NOMO-1 treated with dmso at 0.1 percent for 144 hours (cell line): ENCODE results near the gene HIF1AN.
A peak's percentile ranks its signal among the peaks of the same experiment; 100 is the strongest.

ENCODE experiments used
- DNase-seq: peaks from one replicate; lab custom pipeline; 2025; ENCODE audit not compliant: unreplicated experiment; lab: John Stamatoyannopoulos, UW

Gene HIF1AN

DNA sequence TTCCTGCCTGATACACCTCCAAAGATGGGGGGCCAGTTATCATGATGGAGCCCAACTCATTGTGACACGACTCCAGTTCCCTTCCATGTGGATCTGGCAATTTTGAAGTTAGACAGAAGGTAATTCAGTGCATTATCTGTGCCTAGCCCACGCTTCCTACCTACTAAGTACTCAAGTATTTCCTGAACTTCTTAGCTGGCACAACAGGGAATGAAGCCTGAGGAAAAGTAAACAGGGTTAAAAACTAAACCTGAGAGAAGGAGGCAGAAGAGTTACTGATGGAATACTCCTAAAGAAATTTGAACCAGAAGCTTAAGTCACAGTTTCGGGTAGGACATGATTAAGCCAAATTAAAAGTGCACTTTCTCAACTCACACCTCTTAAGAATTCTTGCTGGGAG is 14.9 kb upstream of the HIF1AN start:
- no peak for DNase-seq

DNA sequence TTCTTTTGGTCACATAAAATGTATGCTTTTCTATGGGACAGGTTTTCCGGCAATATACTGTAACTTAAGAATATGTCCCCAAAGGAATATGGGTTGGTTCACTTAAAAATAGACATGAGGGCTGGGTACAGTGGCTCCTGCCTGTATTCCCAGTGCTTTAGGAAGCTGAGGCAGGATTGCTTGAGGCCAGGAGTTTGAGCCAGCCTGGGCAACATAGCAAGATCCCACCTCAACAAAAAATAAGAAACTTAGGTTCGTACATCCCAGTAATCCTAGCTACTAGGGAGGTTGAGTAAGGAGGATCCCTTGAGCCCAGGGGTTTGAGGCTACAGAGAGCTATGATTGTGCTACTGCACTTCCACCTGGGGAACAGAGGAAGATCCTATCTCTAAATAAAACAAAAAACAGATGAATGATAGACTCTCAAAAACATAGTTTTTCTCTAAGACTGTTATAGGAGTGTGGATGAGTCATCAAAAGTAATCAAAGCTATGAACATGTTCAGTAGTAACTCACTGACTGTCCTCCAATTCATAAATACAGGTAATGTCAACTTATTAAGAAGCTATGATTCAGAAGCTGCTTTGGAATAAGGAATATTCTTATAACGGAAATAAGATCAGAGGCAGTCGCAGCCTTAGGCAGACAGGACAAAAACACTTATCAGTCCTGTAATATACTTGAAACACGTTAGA is 13.5 kb upstream of the HIF1AN start:
- no peak for DNase-seq

DNA sequence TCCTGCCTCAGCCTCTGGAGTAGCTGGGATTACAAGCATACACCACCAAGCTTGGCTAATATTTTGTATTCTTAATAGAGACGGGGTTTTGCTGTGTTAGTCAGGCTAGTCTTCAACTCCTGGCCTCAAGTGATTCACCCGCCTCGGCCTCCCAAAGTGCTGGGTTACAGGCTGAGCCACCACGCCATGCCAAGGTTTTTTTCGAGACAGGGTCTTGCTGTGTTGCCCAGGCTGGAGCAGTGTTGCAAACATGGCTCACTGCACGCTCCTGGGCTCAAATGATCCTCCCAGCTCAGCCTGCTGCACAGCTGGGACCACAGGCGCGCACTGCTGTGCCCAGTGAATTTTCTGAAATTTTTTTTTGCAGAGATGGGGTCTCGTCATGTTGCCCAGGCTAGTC is 12.8 kb upstream of the HIF1AN start:
- DNase-seq, result no peak

DNA sequence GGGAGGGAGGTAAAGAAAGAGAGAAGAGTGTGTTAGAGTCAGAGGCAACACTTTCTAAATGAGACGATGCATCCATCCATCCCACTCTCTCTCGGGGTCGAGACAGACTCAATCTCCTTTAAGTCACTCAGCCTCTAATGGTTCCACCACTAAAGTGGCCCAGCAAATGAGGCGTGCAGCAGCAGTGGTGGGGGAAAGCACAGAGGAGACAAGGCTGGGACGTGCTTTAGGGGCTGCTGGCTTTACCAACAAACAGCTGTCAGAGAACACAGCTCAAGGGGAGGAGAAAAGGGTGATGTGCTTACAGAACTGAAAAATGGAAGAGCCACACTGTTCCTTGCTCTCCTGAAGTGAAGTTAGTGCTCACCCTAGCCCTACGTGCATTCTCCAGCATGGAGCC is 11.5 kb upstream of the HIF1AN start:
- DNase-seq, result no peak

DNA sequence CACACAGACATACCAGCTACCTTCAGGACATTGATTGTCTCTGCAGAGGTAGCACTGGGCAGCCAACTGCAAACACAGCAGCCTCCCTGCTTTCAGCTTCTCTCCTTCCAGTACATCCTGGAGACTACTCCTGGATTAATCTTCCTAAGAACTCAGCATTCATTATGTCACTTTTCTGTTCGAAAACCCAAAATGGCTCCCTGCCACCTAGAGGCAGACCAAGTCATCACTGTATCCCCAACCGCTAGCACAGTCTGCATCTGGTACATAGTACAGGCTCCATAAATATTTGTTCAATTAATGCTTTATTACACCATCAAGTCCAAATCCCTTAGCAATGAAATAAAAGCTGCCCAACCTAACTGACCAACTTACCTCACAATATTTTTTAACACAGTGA is 11.1 kb upstream of the HIF1AN start:
- no peak for DNase-seq

DNA sequence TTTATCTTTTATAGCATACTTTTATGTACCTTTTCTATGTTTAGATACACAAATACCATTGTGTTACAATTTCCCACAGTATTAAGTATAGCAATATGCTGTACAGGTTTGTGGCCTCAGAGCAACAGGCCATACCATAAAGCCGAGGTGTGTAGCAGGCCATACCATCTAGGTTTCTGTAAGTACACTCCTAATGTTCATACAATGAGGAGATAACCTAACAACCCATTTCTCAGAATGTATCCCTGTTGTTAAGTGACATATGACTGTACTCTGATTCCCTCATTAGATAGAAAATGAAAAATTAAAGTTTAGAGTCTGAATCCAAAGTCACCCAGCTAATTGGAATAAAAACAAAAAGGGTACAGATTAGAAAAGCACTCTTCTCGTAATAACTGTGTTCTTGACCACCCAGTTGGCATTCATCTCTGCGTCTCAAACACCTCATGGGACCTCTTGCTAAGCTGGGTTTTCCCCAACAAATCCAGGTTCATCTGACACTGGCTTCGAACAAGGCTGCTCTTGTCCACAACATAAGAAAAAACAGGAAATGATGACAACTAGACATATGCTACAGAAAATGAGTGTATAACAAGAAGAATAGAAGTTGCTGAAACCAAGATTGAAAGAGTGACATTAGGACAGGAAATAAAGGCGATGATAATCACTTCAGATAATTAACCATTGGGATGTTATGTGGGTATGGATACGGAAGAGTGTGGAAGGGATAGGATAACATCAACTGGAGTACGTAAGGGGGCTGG is 7.4 kb upstream of the HIF1AN start:
- no peak for DNase-seq

DNA sequence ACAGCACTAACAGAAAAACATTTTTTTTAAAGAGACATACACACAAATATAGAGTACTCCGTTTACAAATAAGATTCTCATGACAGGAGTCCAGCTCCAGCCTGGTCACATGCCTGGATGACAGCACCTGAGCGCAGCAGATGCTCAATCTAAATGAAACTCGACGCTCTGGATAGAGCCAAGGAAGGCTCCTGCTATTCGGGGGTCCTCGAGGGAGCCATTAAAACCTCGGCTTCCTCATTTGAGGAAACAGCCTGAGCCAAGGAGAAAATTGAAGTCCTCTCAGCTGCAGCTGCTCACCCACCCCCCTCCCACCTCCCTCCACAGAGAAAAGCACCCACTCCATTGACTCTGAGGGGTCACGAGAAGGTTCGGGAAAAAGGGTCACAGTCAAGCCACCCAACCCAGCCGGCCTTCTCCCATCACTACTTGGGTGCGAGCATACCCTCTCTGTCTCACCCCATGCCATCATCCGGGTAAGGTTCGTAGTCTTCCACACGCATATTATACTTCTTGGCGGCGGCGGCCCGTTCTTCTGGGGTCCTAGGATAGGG is 6.7 kb upstream of the HIF1AN start:
- DNase-seq, result no peak

DNA sequence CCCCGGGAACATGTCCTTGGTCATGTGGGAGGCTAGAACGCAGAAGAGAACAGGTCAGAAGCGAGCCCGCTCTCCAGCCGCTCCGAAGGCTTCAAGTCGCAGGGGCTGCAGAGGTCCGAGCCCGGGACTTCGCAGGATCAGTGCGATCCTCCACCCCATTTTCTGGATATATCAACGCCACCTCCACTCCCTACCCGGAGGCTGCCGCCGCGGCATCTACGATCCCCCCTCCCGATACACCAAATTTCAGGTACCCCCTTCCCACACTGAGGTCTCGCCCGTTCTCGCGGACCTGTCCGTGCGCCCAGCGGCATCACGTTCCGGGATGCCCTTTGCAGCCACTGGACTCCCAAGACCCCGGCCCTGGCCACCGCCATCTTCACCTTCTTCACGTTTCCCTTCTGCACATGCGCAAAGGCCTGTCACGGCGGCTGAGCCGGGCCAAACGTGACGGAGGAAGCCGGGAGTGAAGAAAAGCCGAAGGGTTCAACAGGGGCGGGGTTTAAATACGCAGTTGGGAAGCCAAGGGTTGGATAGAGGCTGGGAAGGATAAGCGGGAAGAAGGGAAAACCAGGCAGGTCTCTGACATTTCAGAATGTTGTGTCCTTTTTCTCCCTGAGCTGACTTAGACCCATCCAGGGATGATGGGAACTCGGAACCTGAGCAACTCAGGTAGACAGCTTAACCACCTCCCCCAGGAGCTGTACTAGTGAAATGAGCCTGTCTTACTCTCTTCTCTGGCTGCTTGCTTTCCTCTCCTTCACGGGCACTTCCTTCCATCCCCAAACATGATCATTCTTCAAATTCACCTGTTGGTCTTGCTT is 6.1 kb upstream of the HIF1AN start, which contains the start of gene NDUFB8:
Gene NDUFB8, minus strand, starts transcription at position 397 of the 824 bp plus-strand sequence. Its CDS starts 20 bp downstream, at position 377.
- DNase-seq, result peak; percentile 70

DNA sequence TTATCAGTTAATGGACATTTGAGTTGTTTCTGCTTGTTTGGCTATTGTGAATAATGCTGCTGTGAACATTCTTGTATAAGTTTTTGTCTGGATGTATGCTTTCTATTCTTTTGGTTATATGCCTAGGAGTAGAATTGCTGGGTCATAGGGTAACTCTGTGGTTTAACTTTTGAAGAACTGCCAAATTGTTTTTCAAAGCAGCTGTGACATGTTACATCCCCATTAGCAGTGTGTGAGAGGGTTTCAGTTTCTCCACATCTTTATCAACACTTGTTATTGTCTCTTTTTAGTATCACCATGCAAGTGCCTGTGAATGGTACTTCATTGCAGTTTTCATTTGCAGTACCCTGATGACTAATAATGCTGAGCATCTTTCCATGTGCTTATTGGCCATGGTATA is 4.0 kb upstream of the HIF1AN start:
- DNase-seq, result no peak

DNA sequence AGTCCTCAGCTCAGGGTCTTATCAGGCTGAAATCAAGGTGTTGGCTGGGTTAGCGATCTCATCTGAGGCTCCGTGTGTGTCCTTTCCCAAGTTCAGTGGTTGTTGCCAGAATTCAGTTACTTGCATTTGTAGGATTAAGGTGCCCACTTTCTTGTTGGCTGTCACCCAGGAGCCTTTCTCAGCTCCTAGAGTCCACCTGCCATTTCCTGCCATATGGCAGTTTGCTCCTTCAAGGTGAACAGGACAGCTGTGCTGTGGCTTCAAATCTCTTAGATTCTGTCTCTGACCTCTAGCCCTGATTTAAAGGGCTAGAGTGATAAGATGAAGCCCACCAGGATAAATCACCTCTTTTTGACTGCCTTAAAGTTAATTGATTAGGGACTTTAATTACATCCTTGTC is 1.0 kb upstream of the HIF1AN start:
- DNase-seq, result no peak

DNA sequence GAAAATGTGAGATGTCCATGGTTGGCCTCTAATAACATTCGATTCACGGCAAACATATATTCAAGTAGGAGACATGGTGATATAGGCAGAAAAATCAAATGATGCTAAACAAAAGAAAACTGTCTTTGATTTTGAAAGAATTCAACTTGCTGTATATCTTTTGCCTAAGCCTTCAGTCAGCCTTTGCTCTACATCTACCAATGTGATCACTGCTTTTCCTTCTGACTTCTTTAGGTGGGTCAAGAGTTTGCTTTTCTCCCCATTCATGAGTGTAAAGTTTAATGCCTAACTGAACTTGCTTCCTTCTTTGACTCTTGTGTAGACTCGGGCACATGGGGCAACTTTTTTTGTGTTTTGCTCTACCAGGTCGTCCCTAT is 417 bp upstream of the HIF1AN start:
- no peak for DNase-seq

DNA sequence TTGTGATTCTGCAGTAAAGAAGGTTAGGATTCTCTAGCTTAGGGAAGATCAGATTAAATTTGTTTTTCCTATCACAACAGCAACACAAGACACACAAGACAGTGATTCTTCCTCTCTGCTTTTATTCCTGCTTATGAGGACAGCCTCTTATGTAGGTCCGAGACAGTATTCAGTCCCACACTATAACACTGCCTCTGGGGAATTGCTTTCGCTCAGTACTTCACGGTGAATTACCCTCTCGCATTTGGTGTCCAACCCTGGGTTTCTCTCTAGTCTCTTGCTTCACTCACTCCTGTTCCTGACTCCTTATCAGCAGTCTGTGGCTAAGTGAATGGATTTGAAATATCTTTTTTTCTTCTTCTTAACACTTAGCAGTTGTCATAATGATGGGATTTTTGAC is 1.7 kb downstream of the HIF1AN start:
- DNase-seq, result no peak

DNA sequence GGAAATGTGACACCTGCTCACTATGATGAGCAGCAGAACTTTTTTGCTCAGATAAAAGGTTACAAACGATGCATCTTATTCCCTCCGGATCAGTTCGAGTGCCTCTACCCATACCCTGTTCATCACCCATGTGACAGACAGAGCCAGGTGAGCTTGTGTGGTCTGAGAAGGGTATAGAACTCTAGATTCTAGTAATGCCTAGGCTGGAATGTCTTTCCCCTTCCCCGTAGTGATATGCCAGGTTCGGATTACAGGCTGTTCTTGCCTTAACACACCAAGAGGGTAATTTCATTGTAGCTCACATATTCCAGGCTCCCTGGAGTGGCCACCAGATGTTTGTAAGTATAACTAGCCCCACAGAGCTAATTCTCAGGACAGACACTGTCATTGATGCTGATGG is 9.2 kb downstream of the HIF1AN start:
- no peak for DNase-seq

DNA sequence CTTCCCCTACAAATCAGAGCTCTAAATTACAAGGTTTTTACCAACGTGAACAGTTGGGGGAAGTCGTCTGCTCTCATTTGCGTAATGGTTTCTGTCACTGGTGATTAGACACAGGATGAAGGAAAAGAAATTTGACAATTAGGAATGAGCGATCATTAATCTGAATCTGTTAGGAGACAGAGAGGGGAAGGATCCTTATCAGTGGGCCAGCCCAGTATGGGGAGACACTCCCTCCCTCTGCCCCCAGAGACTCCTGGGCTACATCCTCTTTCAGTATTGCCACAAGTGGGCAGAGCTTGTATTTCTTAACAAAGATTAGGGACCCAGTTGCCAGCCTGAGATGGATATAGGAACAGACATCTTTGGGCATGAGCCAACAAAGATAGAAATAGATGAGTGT is 15.5 kb downstream of the HIF1AN start:
- no peak for DNase-seq

DNA sequence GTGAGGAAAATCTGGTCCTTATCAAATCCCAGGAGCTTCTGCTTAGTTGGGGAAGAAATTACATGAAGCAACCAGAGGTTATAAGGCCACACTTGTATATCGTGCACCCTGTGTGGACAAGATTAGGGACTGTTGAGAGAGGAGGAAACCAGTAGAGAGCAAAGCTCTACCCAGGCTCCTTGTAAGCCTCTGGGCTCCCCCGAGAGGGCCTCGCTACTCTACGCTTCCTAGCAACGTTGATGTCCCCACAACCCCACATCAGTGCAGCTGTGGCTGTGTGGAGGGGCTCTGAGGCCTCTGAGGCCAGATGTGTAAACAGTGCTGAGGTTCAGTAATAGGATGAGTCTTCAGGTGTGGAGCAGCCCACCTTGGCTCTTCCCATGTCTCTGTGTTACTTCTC is 16.0 kb downstream of the HIF1AN start:
- DNase-seq, result no peak

DNA sequence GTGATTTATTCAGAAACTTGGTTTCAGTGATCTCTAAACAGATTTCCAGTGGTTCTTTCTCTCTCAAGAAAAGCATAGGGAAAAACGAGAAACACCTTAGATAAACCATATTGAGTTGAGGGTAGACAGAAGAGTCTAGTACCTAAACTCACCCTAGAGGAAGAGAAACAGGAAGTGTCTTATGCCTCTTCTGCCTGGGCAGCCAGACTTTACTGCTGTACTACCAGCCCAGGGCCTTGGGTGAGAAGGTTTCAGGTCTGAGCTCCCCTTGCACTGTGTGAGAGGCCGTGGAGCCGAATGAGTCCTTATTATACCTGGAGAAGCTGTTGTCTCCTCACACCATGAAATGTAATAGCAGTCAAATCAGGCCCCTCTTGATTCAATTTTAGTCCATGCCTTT is 18.2 kb downstream of the HIF1AN start:
- no peak for DNase-seq

DNA sequence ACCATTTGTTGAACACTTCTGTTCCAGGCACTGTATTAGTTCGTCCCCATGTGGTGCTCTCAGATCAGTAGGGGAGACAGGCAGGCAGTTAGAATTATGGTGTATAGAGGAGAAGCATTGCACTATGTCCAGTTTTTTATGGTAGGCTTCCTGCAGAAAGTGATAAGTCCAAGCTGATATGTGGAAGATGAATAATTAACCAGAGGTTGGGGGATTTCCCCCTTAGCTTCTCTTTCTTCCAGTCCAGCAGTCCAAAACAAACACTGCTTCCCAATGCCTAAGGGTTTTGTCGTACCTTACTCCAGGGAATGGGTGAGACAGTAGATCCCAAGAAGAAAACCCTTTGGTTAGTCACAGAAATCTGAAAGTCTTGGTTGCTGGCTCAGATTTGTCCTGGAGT is 19.2 kb downstream of the HIF1AN start:
- no peak for DNase-seq

DNA sequence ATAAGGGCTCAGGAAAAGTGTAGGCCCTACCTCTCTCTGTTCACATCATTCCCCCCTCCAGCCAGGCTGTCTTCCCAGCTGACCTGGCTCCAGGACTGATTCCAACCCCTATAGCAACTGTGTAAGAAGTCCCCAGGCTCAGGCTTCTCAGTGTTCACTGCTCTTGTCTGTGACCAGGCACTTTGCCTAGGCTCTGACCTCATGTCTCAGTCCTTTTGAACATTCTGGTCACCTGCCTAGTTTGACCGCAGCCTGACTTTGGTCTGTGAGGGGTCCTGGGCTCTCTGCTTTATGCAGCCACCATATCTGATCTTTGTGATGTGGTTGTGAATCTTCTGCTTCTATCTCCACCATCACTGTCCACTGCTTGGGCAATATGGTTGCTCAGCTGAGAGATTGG is 24.5 kb downstream of the HIF1AN start:
- no peak for DNase-seq

DNA sequence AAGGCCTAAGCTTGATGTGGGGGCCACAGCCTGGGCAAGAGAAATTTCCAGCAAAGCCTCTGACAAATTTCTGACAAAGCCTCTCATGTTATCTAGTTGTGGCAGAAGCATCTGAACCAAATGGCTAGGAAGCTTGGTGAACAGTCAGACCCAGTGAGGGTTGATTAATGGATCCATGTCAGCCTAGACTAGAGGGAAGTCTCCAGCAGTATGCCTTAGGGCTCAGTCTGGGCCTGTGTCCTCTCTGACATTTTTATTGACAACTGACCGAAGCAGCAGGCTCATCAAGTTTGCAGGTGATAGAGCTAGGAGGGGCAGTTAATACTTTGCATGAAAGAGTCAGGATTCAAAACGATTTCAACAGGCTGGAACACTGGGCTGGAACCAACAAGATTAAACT is 25.3 kb downstream of the HIF1AN start:
- DNase-seq, result no peak

DNA sequence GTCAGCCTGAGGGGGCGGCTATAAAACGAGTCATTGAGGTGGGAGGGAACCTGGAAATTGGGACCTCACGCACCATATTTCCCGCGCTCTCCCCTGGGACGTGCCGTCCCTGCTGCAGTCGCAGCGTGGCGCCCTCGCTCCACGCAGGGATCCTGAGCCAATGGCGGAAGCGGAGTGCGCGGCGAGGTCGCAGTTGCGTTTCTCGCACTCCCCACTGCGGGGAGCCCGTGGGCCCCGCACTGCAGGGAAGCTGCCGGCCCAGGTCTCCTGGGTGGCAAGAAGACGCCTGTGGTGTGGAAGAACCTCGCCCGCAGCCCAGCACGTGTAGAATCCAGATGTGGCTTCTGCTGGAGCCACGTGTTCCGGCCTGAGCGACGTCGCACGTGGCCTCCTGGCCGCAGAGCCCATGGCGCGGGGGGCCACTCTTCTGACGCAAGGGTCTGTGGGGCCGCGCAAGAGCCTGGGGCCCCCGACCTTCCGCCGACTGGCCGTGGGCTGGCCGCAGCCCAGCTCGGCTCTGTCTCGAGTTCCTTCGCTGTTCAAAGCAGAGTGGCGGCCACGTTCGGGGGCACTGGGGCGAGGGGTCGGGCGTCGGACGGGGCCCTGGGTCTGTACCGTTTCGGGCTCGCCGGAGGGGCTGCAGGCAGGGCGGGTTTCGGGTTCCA is 26.4 kb downstream of the HIF1AN start:
- peak; percentile 35 for DNase-seq
